Naive thymus-derived CD4-positive, alpha-beta T cell (primary cell): ENCODE results near the gene MYOT. TPM values are rescaled to one million over a fixed set of nuclear protein-coding genes. Genes with fewer than 3 reads are reported as not detected.
A peak's percentile ranks its signal among the peaks of the same experiment; 100 is the strongest.
"Not testable (repeated sequence)": the region's sequence is repeated elsewhere in the genome, so short reads cannot be mapped to it uniquely, and the experiment has no call there.

Experiments
- ATAC-seq: fragments of 150-1000 bp; cut with Tn5 transposase; 2 replicates; pipeline ENCODE4 v1.10.0; 2021; ENCODE audit warnings: mild to moderate bottlenecking, moderate library complexity
- CTCF ChIA-PET: fragments of 350-600 bp; sonication (Branson Sonifier 250); formaldehyde crosslinking; loops from one replicate; lab custom pipeline; 2021; ENCODE audit warnings: antibody characterized with exemption; lab: Charles Lee
- POLR2A ChIA-PET: fragments of 350-600 bp; sonication (Branson Sonifier 250); formaldehyde crosslinking; loops from one replicate; lab custom pipeline; 2021; ENCODE audit warnings: antibody characterized with exemption, inconsistent platforms; lab: Charles Lee
- DNase-seq, 9 donors: peaks; one replicate each; pipeline versions ENCODE4 v3.0.0 to v3.0.0-alpha.2; 2020 to 2022; ENCODE audit warnings: mixed read lengths in 1 of 9
- H3K27ac ChIP-seq: one replicate; pipeline ENCODE4 v1.7.0; 2013; ENCODE audit warnings: mild to moderate bottlenecking, low read depth, low read length, moderate library complexity
- H3K27me3 ChIP-seq, 2 donors: one replicate each; pipeline ENCODE4 v1.7.0; 2013; ENCODE audit warnings: low read length in 2 of 2, mild to moderate bottlenecking in 2 of 2, moderate library complexity in 2 of 2; ENCODE audit not compliant: control insufficient read depth in 2 of 2, insufficient read depth in 2 of 2
- H3K36me3 ChIP-seq, 3 experiments: 1 replicate in 2 of 3; 2 replicates in 1 of 3; pipeline ENCODE4 v1.7.0; 2013; ENCODE audit warnings: low read length in 3 of 3, mild to moderate bottlenecking in 3 of 3, moderate library complexity in 1 of 3; ENCODE audit not compliant: insufficient read depth in 3 of 3, control insufficient read depth in 2 of 3
- H3K4me1 ChIP-seq, 2 donors: one replicate each; pipeline ENCODE4 v1.7.0; 2013; ENCODE audit warnings: low read length in 2 of 2, mild to moderate bottlenecking in 2 of 2, moderate library complexity in 1 of 2; ENCODE audit not compliant: control insufficient read depth in 2 of 2, insufficient read depth in 2 of 2
- H3K4me3 ChIP-seq: 2 replicates; pipeline ENCODE4 v1.7.0; 2013; ENCODE audit warnings: mild to moderate bottlenecking, low read length
- H3K9me3 ChIP-seq, 3 experiments: 1 replicate in 2 of 3; 2 replicates in 1 of 3; pipeline ENCODE4 v1.7.0; 2013; ENCODE audit warnings: low read length in 3 of 3; ENCODE audit not compliant: control insufficient read depth in 2 of 3
- H3K27ac Mint-ChIP-seq, 9 donors: one replicate each; pipeline ENCODE4 v1.8.0; 2020 to 2022; ENCODE audit warnings: mixed read lengths in 9 of 9, mild to moderate bottlenecking in 8 of 9, moderate library complexity in 5 of 9, inconsistent platforms in 2 of 9
- H3K27me3 Mint-ChIP-seq, 5 donors: one replicate each; pipeline ENCODE4 v1.8.0; 2021 to 2022; ENCODE audit warnings: mixed read lengths in 5 of 5, mild to moderate bottlenecking in 1 of 5
- H3K36me3 Mint-ChIP-seq, 5 donors: one replicate each; pipeline ENCODE4 v1.8.0; 2020 to 2022; ENCODE audit warnings: mixed read lengths in 5 of 5, mild to moderate bottlenecking in 3 of 5, inconsistent platforms in 1 of 5
- H3K4me1 Mint-ChIP-seq, 7 donors: one replicate each; pipeline ENCODE4 v1.8.0; 2020 to 2022; ENCODE audit warnings: mixed read lengths in 7 of 7, mild to moderate bottlenecking in 3 of 7, inconsistent platforms in 1 of 7
- H3K4me3 Mint-ChIP-seq, 10 donors: one replicate each; pipeline ENCODE4 v1.8.0; 2020 to 2022; ENCODE audit warnings: mild to moderate bottlenecking in 10 of 10, mixed read lengths in 10 of 10, moderate library complexity in 6 of 10, inconsistent platforms in 2 of 10
- H3K9me3 Mint-ChIP-seq, 11 donors: one replicate each; pipeline ENCODE4 v1.8.0; 2020 to 2022; ENCODE audit warnings: mixed read lengths in 11 of 11, mild to moderate bottlenecking in 4 of 11, inconsistent platforms in 1 of 11, moderate library complexity in 1 of 11
- intact Hi-C, 2 donors: fragments of 100-400 bp; cut with micrococcal nuclease; formaldehyde crosslinking; loops; one replicate each; pipeline ENCODE4 v1.15.1; 2023
- polyA plus RNA-seq, 2 donors: library from polyadenylated mRNA; unstranded; fragments of 300-500 nt; fragmentation: Illumina TruSeq; gene quantifications; one replicate each; pipeline ENCODE4 v1.2.3, GENCODE V29; 2021
- total RNA-seq, 6 experiments: library from RNA in 5 of 6; stranded (reverse) in 5 of 6; gene quantifications; 1 replicate in 5 of 6; 2 replicates in 1 of 6; pipeline ENCODE4 v1.2.3 and lab custom pipeline; 2021 to 2026

Gene MYOT
- total and polyA plus RNA-seq, 7 experiments from 2014 or later, result 0.87 TPM; not detected in 6

GRCh38 chr5:137845472-137845871 is 22.2 kb upstream of the MYOT start:
- ATAC-seq (no peak), DNase-seq (no peak)
- H3K9me3 ChIP-seq, result no peaks in the 10 kb centered on the region
- H3K27ac ChIP-seq, result no peak overlapping the region
- no peaks in the 10 kb centered on the region for H3K4me1 ChIP-seq
- ChIA-PET POLR2A (no interaction called here), CTCF (no interaction called here)
- Mint-ChIP-seq H3K9me3 (no peaks in the 10 kb centered on the region), H3K36me3 (peaks cover 0 to 22% (median 9%) of the 10 kb centered on the region in 5 donors), H3K27me3 (no peaks in the 10 kb centered on the region), H3K4me3 (no peak overlapping the region), H3K27ac (no peak overlapping the region), H3K4me1 (peaks cover 0 to 6% (median 0%) of the 10 kb centered on the region in 7 donors)
- no peaks in the 10 kb centered on the region for H3K36me3 ChIP-seq
- no peaks in the 10 kb centered on the region for H3K27me3 ChIP-seq
- H3K4me3 ChIP-seq, result no peak overlapping the region
- intact Hi-C loops, result no loop called here

DNA sequence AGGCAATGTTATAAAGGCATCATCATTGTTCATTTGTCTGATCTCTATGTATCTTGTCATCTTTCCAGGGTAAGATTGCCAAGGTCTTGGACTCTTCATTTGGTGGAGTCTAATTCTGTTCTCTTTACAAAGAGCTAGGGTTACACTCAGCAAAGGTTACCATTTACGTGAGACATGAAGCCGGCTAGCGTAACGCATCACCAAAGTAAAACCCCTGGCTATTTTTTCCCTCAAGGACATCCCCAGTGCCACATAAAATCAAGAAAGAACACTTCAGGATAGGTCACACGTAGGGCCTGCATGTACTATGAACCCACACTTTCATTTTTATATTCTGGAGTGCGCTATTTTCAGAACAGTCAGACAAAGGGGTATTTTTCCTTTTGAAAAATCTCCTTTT is 20.0 kb upstream of the MYOT start:
- peaks cover 0 to 6% (median 0%) of the 10 kb centered on the region in 7 donors for H3K4me1 Mint-ChIP-seq
- Histone ChIP-seq H3K27ac (no peak overlapping the region), H3K9me3 (no peaks in the 10 kb centered on the region), H3K36me3 (no peaks in the 10 kb centered on the region), H3K27me3 (no peaks in the 10 kb centered on the region), H3K4me3 (no peak overlapping the region), H3K4me1 (no peaks in the 10 kb centered on the region)
- H3K9me3 Mint-ChIP-seq, result peaks cover 0 to 2% (median 0%) of the 10 kb centered on the region in 11 donors
- ChIA-PET CTCF (no interaction called here), POLR2A (no interaction called here)
- no peaks in the 10 kb centered on the region for H3K27me3 Mint-ChIP-seq
- no peak overlapping the region for H3K4me3 Mint-ChIP-seq
- no peak for DNase-seq
- intact Hi-C loops, result no loop called here
- H3K27ac Mint-ChIP-seq, result no peak overlapping the region
- ATAC-seq, result no peak
- H3K36me3 Mint-ChIP-seq, result peaks cover 0 to 26% (median 19%) of the 10 kb centered on the region in 5 donors

- DNase-seq, ATAC-seq, H3K27me3 Mint-ChIP-seq, intact Hi-C loops, H3K4me3 Mint-ChIP-seq, H3K4me3 ChIP-seq, CTCF ChIA-PET, H3K9me3 Mint-ChIP-seq, H3K27ac Mint-ChIP-seq, H3K27me3 ChIP-seq, H3K36me3 ChIP-seq, H3K9me3 ChIP-seq, H3K4me1 ChIP-seq, H3K27ac ChIP-seq: not testable (repeated sequence)
- POLR2A ChIA-PET, result interaction anchor here (0.6 kb wide), 1 partner anchor 44 kb away, joined by 3 read pairs; no protein-coding TSS in a partner anchor
- peaks cover 0 to 20% (median 11%) of the 10 kb centered on the region in 5 donors for H3K36me3 Mint-ChIP-seq
- peaks cover 4 to 14% (median 13%) of the 10 kb centered on the region in 7 donors for H3K4me1 Mint-ChIP-seq
These were observed 14.5 kb upstream of the MYOT start for GRCh38 chr5:137853165-137853564.

GRCh38 chr5:137856201-137856600 is 11.5 kb upstream of the MYOT start:
- H3K4me1 ChIP-seq, result peaks cover 0 to 6% of the 10 kb centered on the region in 2 donors
- H3K36me3 ChIP-seq, result no peaks in the 10 kb centered on the region
- CTCF ChIA-PET, result no interaction called here
- H3K9me3 ChIP-seq, result no peaks in the 10 kb centered on the region
- peaks cover 6 to 27% (median 15%) of the 10 kb centered on the region in 7 donors for H3K4me1 Mint-ChIP-seq
- POLR2A ChIA-PET, result no interaction called here
- H3K36me3 Mint-ChIP-seq, result peaks cover 0 to 15% (median 10%) of the 10 kb centered on the region in 5 donors
- no peak overlapping the region for H3K4me3 Mint-ChIP-seq
- DNase-seq (no peak), ATAC-seq (no peak)
- intact Hi-C loops, result no loop called here
- H3K4me3 ChIP-seq, result no peak overlapping the region
- no peak overlapping the region for H3K27ac Mint-ChIP-seq
- H3K27me3 ChIP-seq, result no peaks in the 10 kb centered on the region
- peaks cover 0 to 6% (median 0%) of the 10 kb centered on the region in 11 donors for H3K9me3 Mint-ChIP-seq
- H3K27me3 Mint-ChIP-seq, result no peaks in the 10 kb centered on the region
- H3K27ac ChIP-seq, result no peak overlapping the region

- H3K36me3 Mint-ChIP-seq, result peaks cover 0 to 15% (median 10%) of the 10 kb centered on the region in 5 donors
- H3K27me3 ChIP-seq, result no peaks in the 10 kb centered on the region
- ChIA-PET POLR2A (no interaction called here), CTCF (no interaction called here)
- no peak overlapping the region for H3K4me3 ChIP-seq
- no peak overlapping the region for H3K27ac ChIP-seq
- H3K9me3 ChIP-seq, result no peaks in the 10 kb centered on the region
- H3K4me1 ChIP-seq, result peaks cover 0 to 6% of the 10 kb centered on the region in 2 donors
- DNase-seq (no peak), ATAC-seq (no peak)
- H3K9me3 Mint-ChIP-seq, result peaks cover 0 to 6% (median 0%) of the 10 kb centered on the region in 11 donors
- peaks cover 12 to 35% (median 22%) of the 10 kb centered on the region in 7 donors for H3K4me1 Mint-ChIP-seq
- intact Hi-C loops, result no loop called here
- H3K27ac Mint-ChIP-seq, result peak overlapping the region in 4 of 9 donors; percentile 30 to 77 (median 74)
- H3K27me3 Mint-ChIP-seq, result no peaks in the 10 kb centered on the region
- no peaks in the 10 kb centered on the region for H3K36me3 ChIP-seq
- H3K4me3 Mint-ChIP-seq, result peak overlapping the region in 6 of 10 donors; percentile 18 to 80 (median 72)
These were observed 10.5 kb upstream of the MYOT start for GRCh38 chr5:137856916-137857862.

- intact Hi-C loops, result no loop called here
- Histone ChIP-seq H3K27ac (no peak overlapping the region), H3K4me3 (no peak overlapping the region), H3K27me3 (no peaks in the 10 kb centered on the region), H3K4me1 (peaks cover 0 to 6% of the 10 kb centered on the region in 2 donors), H3K36me3 (no peaks in the 10 kb centered on the region), H3K9me3 (no peaks in the 10 kb centered on the region)
- ChIA-PET CTCF (interaction anchor here (0.5 kb wide), 1 partner anchor 182 kb away, joined by 4 read pairs; no protein-coding TSS in a partner anchor), POLR2A (no interaction called here)
- Mint-ChIP-seq H3K27ac (peak overlapping the region in 7 of 9 donors; percentile 30 to 92 (median 74)), H3K4me1 (peaks cover 12 to 36% (median 22%) of the 10 kb centered on the region in 7 donors), H3K36me3 (peaks cover 0 to 5% (median 3%) of the 10 kb centered on the region in 5 donors), H3K27me3 (no peaks in the 10 kb centered on the region), H3K4me3 (peak overlapping the region; percentile 60 to 89 (median 78)), H3K9me3 (peaks cover 0 to 1% (median 0%) of the 10 kb centered on the region in 11 donors)
- ATAC-seq (peak; percentile 68), DNase-seq (no peak)
These were observed 9.3 kb upstream of the MYOT start for GRCh38 chr5:137858223-137858916.
